ENCODE data around the gene CLMN.

Gene CLMN

GRCh38 chr14:95341115-95341514 lies 21.4 kb upstream of the CLMN start:
- DNase-seq (no peak), ATAC-seq (no peak)

- no peak for ATAC-seq
- no peak for DNase-seq
These were observed 20.5 kb upstream of the CLMN start for GRCh38 chr14:95340201-95340697.

- no peak for ATAC-seq
- DNase-seq, result no peak
These were observed 19.7 kb upstream of the CLMN start for GRCh38 chr14:95339301-95339865.

DNA sequence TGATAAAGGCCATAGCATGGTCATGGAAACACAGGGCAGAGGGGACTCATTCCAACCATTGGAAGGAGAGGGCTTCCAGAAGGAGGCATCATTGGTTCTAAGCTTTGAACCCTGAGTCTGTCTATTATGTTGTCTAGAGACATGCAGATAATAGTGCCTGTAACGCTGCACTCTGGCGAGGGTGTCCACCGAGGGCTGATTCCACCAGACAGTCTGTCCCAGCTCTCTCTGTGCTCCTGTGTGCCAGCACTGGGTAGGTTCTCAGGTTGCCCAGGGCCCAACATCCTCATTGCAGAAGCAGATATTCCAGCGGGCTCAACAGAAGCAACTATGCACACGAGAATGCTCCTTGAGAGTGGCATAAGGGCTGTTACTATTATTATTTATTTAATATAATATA lies 18.7 kb upstream of the CLMN start:
- no peak for DNase-seq
- ATAC-seq, result no peak

DNA sequence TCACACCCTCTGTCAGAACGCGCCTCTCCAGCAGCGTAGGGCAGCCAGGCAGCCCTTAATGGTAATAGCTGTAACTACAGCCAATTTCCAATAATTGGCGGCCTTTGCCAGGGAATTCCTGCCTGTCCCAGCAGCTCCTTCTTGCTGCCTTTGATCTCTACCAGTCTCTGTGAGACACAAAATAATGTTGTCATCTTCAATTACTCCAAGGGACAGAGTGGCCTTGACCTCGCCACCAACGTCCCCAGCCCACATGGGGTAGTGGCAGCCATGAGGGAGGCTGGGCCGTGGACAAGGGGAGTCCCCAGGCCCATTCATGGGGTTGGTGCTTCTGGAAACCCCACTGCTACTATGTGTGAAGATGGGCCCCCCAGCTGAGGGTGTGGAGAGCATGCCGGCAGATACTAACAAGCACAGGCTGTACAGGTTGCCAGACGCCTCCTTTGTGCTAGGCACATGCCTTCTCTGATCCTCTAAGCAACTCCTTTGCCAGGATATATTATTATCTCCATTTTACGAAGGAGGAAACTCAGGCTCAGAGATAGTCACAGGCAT lies 17.4 kb upstream of the CLMN start:
- no peak for ATAC-seq
- DNase-seq, result no peak

GRCh38 chr14:95336192-95336760 lies 16.6 kb upstream of the CLMN start:
- ATAC-seq (no peak), DNase-seq (no peak)

DNA sequence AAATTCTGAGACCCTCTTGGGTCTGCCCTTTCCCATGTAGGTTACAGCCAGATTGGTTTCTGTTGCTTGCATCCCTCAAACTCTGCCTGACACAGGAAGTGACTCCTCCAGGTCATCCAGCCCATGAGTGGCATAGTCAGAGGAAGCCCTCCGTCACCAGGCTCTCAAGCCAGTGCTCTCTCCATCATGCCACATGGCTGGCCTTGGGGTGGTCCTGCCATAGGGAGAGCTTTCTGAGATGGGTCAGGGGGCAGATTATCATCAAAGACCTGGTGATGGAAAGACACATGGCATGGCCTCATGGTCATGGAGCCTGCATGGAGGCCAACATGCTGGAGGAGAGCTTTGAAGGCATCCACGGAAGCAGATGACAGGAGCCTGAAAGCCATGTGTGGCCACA lies 15.4 kb upstream of the CLMN start:
- ATAC-seq, result no peak
- DNase-seq, result no peak

- no peak for ATAC-seq
These were observed 14.3 kb upstream of the CLMN start for GRCh38 chr14:95334044-95334443.

DNA sequence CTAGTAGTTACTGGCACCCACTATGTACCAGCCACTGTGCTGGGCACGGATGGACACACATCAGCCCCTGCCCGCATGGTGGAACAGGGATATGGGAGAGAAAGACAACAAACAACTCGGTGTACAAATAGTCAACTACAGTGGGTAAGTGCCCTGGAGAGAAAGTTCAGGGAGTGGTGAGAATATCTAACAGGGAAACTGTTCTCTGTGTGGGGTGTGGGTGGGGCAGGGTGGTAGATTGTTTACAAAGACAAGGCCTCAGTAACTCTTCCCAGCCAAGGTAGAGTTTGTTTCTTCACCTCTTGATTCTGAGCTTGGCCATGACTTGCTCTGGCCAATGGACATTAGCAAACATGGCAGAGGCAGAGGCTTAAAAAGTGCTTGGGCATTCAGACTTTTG lies 12.9 kb upstream of the CLMN start:
- ATAC-seq, result no peak
- no peak for DNase-seq

More at GRCh38 chr14:95334044-95334443, 14.3 kb upstream of the CLMN start:
- DNase-seq, result no peak

DNA sequence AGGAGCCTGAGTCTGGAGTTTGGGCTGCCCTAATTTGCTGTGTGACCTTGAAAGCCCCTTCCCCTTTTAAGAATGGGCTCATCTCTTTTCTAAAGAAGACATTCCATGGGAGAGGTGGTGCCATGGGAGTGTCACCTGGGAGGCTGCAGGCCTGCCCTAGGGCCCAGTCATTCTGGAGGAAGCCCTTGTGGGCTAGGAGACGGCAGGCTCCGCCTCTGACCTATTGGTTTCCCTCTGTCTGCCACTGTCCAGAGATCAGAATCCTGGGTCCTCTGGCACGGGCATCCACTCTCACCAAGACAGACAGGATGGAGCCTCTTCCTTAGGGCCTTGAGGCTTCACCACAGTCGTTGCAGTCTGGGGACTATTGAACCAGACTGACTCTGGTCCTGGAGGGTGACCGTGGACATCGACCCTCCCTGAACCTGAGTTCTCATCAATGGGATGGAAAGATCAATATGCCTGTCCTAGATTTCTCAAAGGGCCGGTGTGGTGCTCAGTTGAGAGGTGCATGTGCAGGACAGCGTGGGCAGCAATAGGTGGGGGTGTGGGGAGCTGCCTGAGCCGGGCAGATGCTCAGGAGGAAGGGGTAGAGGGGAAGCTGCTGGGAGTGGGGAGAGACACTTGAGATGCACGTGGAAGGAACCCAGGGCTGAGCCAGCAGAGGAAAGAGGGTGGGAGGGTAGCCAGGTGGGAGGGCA lies 12.2 kb upstream of the CLMN start:
- DNase-seq (no peak), ATAC-seq (no peak)

DNA sequence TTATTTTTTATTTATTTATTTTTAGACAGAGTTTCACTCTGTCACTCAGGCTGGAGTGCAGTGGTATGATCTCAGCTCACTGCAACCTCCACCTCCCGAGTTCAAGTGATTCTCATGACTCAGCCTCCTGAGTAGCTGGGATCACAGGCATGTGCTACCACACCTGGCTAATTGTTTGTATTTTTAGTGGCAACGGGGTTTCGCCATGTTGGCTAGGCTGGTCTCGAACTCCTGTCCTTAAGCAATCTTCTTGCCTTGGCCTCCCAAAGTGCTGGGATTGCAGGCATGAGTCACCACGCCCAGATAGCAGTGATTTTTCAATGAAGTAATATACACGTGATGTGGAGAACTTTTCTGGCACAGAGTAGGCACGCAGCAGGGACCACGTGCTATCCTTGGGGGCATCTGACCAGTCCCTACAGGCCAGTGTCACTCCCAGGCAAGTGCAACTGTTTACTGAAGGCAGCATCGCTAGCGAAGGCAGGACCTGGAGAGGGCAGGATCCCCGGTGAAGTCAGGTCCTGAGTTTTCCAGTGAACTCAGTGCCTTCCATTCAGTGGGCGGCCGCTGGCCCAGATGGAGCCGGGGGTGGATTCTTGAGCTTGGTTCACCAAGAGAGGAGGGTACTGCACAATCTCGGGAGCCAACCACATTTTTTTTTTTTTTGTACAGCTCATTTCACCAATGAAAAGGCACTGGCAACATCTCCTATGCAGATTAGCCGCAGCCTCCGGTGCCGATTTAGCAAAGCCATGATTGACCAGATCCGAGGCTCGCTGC lies 11.1 kb upstream of the CLMN start:
- no peak for ATAC-seq
- DNase-seq, result no peak

GRCh38 chr14:95329941-95330340 lies 10.2 kb upstream of the CLMN start:
- no peak for DNase-seq
- ATAC-seq, result no peak

DNA sequence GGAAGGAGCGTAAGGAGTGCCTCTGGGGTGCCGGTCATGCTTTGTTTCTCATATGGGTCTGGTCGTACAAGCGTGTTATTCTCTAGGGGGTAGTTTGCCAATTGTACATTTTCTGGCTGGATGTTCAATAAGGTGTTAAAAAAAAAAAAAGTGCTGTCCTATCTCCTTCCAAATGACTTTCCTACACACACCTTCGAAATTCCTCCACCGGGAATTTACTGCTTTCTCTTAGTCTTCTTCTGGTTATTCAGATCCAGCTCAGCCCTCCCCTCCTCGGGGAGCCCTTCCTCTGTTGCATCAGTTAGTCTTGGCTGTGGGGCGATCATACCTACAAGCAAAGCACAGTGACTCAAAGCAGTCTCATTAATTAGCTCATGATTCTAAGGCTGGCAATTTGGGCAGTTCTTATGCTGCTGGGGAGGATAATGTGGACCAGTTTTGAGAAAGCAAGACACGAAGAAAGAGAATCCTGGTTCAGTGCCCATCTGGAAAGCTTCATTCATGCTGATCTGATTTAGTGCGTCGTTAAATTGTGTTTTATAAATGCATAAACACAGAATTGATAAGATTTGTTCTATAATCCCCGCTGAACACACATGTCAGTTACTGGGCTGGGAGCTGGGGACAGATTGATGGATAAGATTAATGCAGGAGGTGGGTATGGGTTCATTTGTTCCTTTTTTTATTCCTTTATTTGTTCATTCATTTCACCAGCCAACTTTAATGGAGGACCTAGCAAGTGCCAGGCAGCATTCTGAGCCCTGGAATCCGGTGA lies 9.2 kb upstream of the CLMN start:
- ATAC-seq (no peak), DNase-seq (no peak)

GRCh38 chr14:95327558-95328374 lies 8.1 kb upstream of the CLMN start:
- peak; percentile 40 for ATAC-seq
- DNase-seq, result no peak

- ATAC-seq (no peak), DNase-seq (no peak)
These were observed 7.3 kb upstream of the CLMN start for GRCh38 chr14:95326987-95327386.

DNA sequence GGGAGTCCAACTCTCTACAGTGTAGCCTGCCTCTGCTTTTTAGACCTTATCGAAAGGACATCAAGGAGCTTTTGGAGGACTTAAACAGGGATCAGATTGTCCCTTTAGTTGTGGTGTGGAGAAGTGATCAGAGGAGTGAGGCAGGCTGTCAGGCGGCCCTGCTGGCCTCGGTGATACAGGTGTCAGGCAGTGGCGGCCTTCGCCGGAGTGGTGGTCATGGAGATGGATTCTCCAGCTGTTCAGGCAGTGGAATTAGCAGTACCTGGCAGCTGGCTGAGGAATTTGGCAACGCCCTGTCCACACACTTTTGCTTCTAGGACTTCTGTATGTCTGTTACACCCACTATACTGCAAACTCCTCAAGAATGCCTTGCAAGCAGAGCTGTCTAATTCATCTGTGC lies 4.2 kb upstream of the CLMN start:
- DNase-seq, result no peak

GRCh38 chr14:95323361-95323760 lies 3.7 kb upstream of the CLMN start:
- ATAC-seq (no peak), DNase-seq (no peak)

More for the DNA sequence above, 4.2 kb upstream of the CLMN start:
- no peak for ATAC-seq

DNA sequence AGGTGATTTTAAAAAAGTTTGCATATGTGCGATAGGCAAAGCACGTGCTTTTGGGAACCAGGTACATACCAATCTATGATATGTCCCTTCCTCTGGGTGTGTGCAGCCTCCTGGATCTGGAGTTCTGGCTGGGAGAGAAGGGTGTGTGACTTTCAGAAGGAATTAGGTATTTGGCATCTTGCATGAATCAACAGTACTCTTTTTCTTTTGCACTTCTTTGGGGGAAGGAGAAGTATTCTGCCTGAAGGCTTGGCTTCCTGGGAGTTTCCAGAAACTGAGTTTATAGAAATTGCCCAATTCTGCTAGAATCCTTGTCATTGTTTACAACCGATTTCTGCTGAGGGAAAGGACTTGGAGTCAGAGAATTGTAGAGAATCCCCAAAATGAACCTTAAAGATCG lies 2.9 kb upstream of the CLMN start:
- DNase-seq, result no peak
- no peak for ATAC-seq

DNA sequence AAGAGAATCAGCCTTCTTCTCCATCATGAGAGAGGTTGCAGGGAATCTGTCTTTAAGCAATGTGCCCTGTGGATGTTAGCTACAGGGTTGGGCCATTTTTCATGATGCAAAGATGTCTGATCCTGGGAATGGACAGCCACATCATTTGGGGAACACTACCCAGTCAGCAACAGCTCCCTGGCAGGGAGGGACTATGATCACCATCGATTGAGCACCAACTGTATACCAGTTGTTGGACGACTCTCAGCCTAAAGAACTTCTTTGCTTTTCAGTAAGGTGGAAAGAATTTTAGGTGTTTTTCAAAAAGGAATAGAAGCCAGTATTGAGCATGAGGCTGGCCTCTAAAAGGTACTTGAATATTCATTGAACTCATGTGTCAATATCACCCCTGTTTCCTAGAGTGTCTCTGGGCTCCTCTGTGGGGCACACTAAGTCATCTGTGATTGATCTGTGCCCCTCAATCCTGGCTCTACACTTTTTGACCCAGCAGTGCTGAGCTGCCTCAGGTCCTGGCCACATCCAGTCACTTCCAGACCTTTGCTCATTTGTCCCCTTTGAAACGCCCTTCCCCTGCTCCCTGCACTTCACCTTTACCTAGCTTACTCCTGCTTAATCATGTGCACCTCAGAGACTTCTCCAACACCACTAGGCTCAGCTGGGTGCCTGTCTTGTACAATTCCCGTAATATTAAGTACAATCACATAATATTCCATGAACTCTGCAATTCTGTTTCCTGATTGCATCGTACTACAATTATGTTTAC lies 2.2 kb upstream of the CLMN start:
- DNase-seq (no peak), ATAC-seq (no peak)

DNA sequence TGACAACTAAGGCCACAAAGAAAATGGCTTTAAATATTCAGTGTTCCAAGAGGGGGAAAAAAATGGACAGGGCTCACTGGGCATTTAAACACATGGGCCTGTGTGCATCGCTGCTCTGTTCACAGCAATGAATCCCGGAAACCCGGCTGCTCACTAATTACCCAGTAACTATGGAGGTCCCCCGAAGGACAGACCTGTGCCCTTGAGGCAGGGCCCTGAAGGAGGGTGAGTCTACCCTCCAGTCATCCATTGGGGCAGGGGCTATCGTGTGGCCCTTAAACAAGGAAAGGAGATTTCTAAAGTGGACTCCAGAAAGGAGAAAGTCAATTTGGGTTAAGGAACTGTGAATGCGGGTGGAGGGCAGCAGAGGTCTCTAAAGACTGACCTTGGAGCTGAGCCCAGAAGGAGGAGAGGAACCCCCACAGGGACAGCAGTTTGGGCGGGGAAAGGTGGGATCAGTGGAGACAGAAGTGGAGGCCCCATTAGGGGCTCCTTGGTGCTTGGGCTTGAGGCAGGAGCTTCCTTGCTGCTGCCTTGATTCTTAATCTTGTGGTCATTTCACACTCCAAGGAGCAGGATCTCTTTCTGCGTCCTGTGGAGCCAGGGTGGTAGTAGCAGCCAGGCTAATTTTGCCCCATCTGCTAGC lies 1.4 kb upstream of the CLMN start:
- DNase-seq (no peak), ATAC-seq (no peak)

Data from stimulated activated naive CD8-positive, alpha-beta T cell treated with anti-CD3 and anti-CD28 coated beads, Interleukin-15, Interleukin-2, amounts not matched to agents 100 U/mL and 50 U/mL, for 24 hours (primary cell).